MM.1S (cell line): ENCODE results near the gene ASB2.

Experiments
- EZH2 ChIP-seq: fragments of 300-600 bp; sonication (generic); optimal IDR thresholded peaks from 2 replicates; pipeline ENCODE3; 2017; ENCODE audit warnings: low read depth, mild to moderate bottlenecking, antibody characterized with exemption, low read length, mixed read lengths
- EZH2phosphoT487 ChIP-seq: fragments of 300-600 bp; sonication (generic); IDR thresholded peaks from 2 replicates; pipeline ENCODE4 v1.6.1; 2018; ENCODE audit warnings: antibody characterized with exemption, low read length
- TF ChIP-seq, protein P1 (sequence below): fragments of 300-600 bp; sonication (generic); IDR thresholded peaks from 2 replicates; pipeline ENCODE4 v1.5.1; 2016; ENCODE audit warnings: antibody characterized with exemption, low read length, mixed read lengths

DNA sequence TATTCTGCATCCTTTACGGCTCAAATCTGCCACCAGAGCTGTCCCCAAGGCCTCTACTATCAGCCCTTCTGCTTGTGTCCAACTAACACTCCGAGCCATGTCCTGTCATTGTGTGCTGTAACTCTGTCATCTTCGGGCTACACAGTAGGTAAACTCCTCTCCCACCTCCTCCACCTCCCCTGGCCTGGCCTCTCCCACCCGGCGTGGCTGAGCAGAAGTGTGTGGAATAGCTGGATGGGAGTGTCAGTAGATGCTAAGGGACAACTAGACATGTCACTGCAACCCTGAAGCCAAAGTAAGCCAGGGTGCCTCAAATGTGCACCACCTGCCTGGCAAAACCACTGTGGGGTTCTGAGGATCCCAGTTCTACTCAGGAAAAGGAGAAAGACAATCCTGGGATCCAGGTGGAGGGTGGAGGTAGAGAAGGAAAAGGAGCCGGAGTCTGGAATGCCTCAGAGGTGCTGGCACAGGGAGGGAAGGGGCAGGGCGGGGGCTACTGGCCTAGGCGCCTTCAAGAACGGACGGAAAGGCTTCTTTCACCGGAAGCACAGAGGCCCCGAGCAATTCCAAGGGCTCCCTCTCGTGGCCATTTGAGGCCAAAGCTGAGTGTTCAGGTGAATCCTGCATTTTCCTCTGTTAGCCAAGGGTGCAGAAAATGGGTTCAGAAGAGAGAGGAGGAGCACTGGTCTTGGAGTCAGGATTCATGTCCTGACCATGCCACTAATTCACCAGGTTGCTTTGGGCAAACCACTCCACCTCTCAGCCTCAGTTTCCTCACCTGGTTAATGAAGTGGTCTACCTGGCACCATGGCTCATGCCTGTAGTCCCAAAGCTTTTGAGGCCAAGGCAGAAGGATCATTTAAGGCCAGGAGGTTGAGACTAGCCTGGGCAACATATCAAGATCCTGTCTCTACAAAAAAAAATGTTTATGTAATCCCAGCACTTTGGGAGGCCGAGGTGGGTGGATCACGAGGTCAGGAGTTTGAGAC lies 69.7 kb downstream of the ASB2 start:
- TF ChIP-seq, protein P1, sequence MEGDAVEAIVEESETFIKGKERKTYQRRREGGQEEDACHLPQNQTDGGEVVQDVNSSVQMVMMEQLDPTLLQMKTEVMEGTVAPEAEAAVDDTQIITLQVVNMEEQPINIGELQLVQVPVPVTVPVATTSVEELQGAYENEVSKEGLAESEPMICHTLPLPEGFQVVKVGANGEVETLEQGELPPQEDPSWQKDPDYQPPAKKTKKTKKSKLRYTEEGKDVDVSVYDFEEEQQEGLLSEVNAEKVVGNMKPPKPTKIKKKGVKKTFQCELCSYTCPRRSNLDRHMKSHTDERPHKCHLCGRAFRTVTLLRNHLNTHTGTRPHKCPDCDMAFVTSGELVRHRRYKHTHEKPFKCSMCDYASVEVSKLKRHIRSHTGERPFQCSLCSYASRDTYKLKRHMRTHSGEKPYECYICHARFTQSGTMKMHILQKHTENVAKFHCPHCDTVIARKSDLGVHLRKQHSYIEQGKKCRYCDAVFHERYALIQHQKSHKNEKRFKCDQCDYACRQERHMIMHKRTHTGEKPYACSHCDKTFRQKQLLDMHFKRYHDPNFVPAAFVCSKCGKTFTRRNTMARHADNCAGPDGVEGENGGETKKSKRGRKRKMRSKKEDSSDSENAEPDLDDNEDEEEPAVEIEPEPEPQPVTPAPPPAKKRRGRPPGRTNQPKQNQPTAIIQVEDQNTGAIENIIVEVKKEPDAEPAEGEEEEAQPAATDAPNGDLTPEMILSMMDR: peak; percentile 57
- TF ChIP-seq EZH2 (no peak), EZH2phosphoT487 (no peak)
